H9 (cell line): ENCODE data around the gene SOX14. TPM values are rescaled to one million over a fixed set of nuclear protein-coding genes. Genes with fewer than 3 reads are reported as not detected.

Experiments used
- DNase-seq: peaks from one replicate; pipeline ENCODE4 v3.0.0-alpha.2; 2017
- H2AFZ ChIP-seq: one replicate; pipeline ENCODE4 v1.6.1; 2013; ENCODE audit warnings: mild to moderate bottlenecking, low read length, control low read depth, moderate library complexity
- H2AK5ac ChIP-seq: 2 replicates; pipeline ENCODE4 v1.6.1; 2013; ENCODE audit warnings: low read length, control low read depth, mixed read lengths; ENCODE audit not compliant: insufficient read length
- H2BK120ac ChIP-seq: one replicate; pipeline ENCODE4 v1.6.1; 2013; ENCODE audit warnings: low read depth, mild to moderate bottlenecking, low read length, control low read depth, inconsistent platforms; ENCODE audit not compliant: poor library complexity, severe bottlenecking
- H2BK12ac ChIP-seq: 2 replicates; pipeline ENCODE4 v1.6.1; 2013; ENCODE audit warnings: low read length, control low read depth, mixed read lengths, low read depth; ENCODE audit not compliant: insufficient read length
- H2BK15ac ChIP-seq: 2 replicates; pipeline ENCODE4 v1.6.1; 2013; ENCODE audit warnings: low read depth, low read length, control low read depth
- H2BK20ac ChIP-seq: one replicate; pipeline ENCODE4 v1.6.1; 2013; ENCODE audit warnings: low read depth, mild to moderate bottlenecking, low read length, control low read depth, inconsistent platforms; ENCODE audit not compliant: poor library complexity, severe bottlenecking
- H2BK5ac ChIP-seq: 2 replicates; pipeline ENCODE4 v1.6.1; 2013; ENCODE audit warnings: low read length, control low read depth, mixed read lengths; ENCODE audit not compliant: insufficient read length
- H3K14ac ChIP-seq: 2 replicates; pipeline ENCODE4 v1.6.1; 2013; ENCODE audit warnings: low read length, control low read depth; ENCODE audit not compliant: insufficient read depth
- H3K18ac ChIP-seq: 2 replicates; pipeline ENCODE4 v1.6.1; 2013; ENCODE audit warnings: low read depth, mild to moderate bottlenecking, mixed read lengths, low read length, control low read depth; ENCODE audit not compliant: insufficient read length
- H3K23ac ChIP-seq: 2 replicates; pipeline ENCODE4 v1.6.1; 2013; ENCODE audit warnings: low read length, control low read depth, mixed read lengths, low read depth; ENCODE audit not compliant: insufficient read length
- H3K23me2 ChIP-seq: 2 replicates; pipeline ENCODE4 v1.6.1; 2013; ENCODE audit warnings: low read depth, mild to moderate bottlenecking, mixed read lengths, low read length, control low read depth; ENCODE audit not compliant: insufficient read length, poor library complexity, severe bottlenecking
- H3K27ac ChIP-seq: 2 replicates; pipeline ENCODE4 v1.5.1; 2013; ENCODE audit warnings: low read length, control low read depth, mixed read lengths, low read depth; ENCODE audit not compliant: insufficient read length
- H3K27me3 ChIP-seq: 2 replicates; pipeline ENCODE4 v1.6.1; 2013; ENCODE audit warnings: low read length, control low read depth, inconsistent platforms; ENCODE audit not compliant: insufficient read depth
- H3K4ac ChIP-seq: 2 replicates; pipeline ENCODE4 v1.6.1; 2013; ENCODE audit warnings: low read depth, mild to moderate bottlenecking, control low read depth, inconsistent platforms, low read length, moderate library complexity
- H3K4me1 ChIP-seq: 2 replicates; pipeline ENCODE4 v1.6.1; 2013; ENCODE audit warnings: low read length, control low read depth, inconsistent platforms; ENCODE audit not compliant: insufficient read depth
- H3K4me2 ChIP-seq: 2 replicates; pipeline ENCODE4 v1.6.1; 2013; ENCODE audit warnings: low read length, control low read depth, mixed read lengths; ENCODE audit not compliant: insufficient read length, insufficient read depth
- H3K56ac ChIP-seq: 2 replicates; pipeline ENCODE4 v1.6.1; 2013; ENCODE audit warnings: low read depth, mild to moderate bottlenecking, mixed read lengths, low read length, control low read depth; ENCODE audit not compliant: insufficient read length
- H3K79me1 ChIP-seq: 2 replicates; pipeline ENCODE4 v1.6.1; 2013; ENCODE audit warnings: low read depth, mild to moderate bottlenecking, moderate library complexity, low read length, control low read depth, inconsistent platforms; ENCODE audit not compliant: insufficient read depth, poor library complexity, severe bottlenecking
- H3K79me2 ChIP-seq: 2 replicates; pipeline ENCODE4 v1.6.1; 2013; ENCODE audit warnings: low read length, control low read depth, inconsistent platforms; ENCODE audit not compliant: insufficient read depth
- H3K9ac ChIP-seq: 2 replicates; pipeline ENCODE4 v1.6.1; 2013; ENCODE audit warnings: low read length, control low read depth, mixed read lengths; ENCODE audit not compliant: insufficient read length; ENCODE audit errors: extremely low read depth
- H3K9me3 ChIP-seq: one replicate; pipeline ENCODE4 v1.6.1; 2013; ENCODE audit warnings: low read depth, low read length, inconsistent platforms; ENCODE audit not compliant: control insufficient read depth
- H3T11ph ChIP-seq: one replicate; pipeline ENCODE4 v1.6.1; 2013; ENCODE audit warnings: mild to moderate bottlenecking, low read length, control low read depth, inconsistent platforms
- H4K20me1 ChIP-seq: one replicate; pipeline ENCODE4 v1.6.1; 2013; ENCODE audit not compliant: control insufficient read depth, insufficient read length, insufficient read depth
- H4K5ac ChIP-seq: 2 replicates; pipeline ENCODE4 v1.6.1; 2013; ENCODE audit warnings: low read depth, mild to moderate bottlenecking, mixed read lengths, low read length, control low read depth; ENCODE audit not compliant: insufficient read length
- H4K8ac ChIP-seq: replicated peaks from 2 replicates; pipeline ENCODE4 v1.6.1; 2013; ENCODE audit warnings: low read length, control low read depth, mixed read lengths, low read depth; ENCODE audit not compliant: insufficient read length
- H4K91ac ChIP-seq: 2 replicates; pipeline ENCODE4 v1.6.1; 2013; ENCODE audit warnings: low read depth, mild to moderate bottlenecking, moderate library complexity, mixed read lengths, low read length, control low read depth; ENCODE audit not compliant: insufficient read length
- H3K27ac Mint-ChIP-seq, 3 experiments: 2 replicates in 2 of 3; 3 replicates in 1 of 3; pipeline ENCODE4 v1.8.0; 2020 to 2021; ENCODE audit warnings: mixed read lengths in 3 of 3, mild to moderate bottlenecking in 1 of 3, moderate library complexity in 1 of 3
- H3K27me3 Mint-ChIP-seq: 2 replicates; pipeline ENCODE4 v1.8.0; 2021; ENCODE audit warnings: low read depth, mild to moderate bottlenecking, moderate library complexity, mixed read lengths
- H3K36me3 Mint-ChIP-seq, 3 experiments: 2 replicates in 2 of 3; 3 replicates in 1 of 3; pipeline ENCODE4 v1.8.0; 2020 to 2021; ENCODE audit warnings: low read depth in 3 of 3, mixed read lengths in 3 of 3; ENCODE audit not compliant: insufficient read depth in 1 of 3
- H3K4me1 Mint-ChIP-seq, 2 experiments: 2 replicates each; pipeline ENCODE4 v1.8.0; 2020; ENCODE audit warnings: mixed read lengths in 2 of 2
- H3K4me3 Mint-ChIP-seq, 2 experiments: 2 replicates in 1 of 2; 3 replicates in 1 of 2; pipeline ENCODE4 v1.8.0; 2020 to 2021; ENCODE audit warnings: mild to moderate bottlenecking in 2 of 2, mixed read lengths in 2 of 2, moderate library complexity in 1 of 2
- H3K9me3 Mint-ChIP-seq, 2 experiments: 2 replicates in 1 of 2; 3 replicates in 1 of 2; pipeline ENCODE4 v1.8.0; 2020; ENCODE audit warnings: mild to moderate bottlenecking in 2 of 2, mixed read lengths in 2 of 2, moderate library complexity in 1 of 2
- WGBS: extraction: QIAGEN DNeasy Blood & Tissue Kit; methylation state at CpG from one replicate; pipeline ENCODE4 v1.1.7; 2013; ENCODE audit warnings: missing lambda C conversion rate, low lambda C conversion rate, mixed read lengths; ENCODE audit not compliant: insufficient read length; ENCODE audit errors: extremely low coverage; 5-methylcytosine and 5-hydroxymethylcytosine counted together
- total RNA-seq: library from RNA; stranded (reverse); gene quantifications from 2 replicates; pipeline ENCODE4 v1.2.1, GENCODE V29; 2021
- TF ChIP-seq, protein P1 (sequence below): fragments of 200-600 bp; sonication (generic); conservative IDR thresholded peaks from 3 replicates; pipeline ENCODE4 v1.8.0; 2021; ENCODE audit warnings: antibody characterized with exemption, mild to moderate bottlenecking

Gene SOX14
- total RNA-seq, 1 experiment from 2014 or later: 0.57 TPM

DNA sequence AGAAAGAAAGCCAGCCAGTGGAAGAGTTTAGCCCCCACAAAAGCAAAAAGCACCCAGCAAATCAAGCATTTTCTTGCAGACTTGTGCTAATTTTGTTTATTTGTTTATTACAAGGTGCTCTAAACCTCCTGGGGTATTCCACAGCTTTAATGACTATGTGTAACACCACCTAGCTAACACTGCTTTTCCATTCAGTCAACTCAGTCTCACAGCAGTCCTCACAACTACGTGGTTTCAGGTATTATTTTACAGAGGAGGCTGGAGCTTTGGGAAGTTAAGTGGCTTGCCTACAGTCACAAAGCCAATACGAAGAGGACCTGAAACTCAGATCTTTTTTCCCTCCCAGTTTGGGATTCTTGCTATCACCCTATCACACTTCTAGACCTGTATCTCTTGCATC is 14.8 kb downstream of the SOX14 start:
- no peak overlapping the region for H3K4me2 ChIP-seq
- H3K9ac ChIP-seq: no peak overlapping the region

More for the DNA sequence above, 14.8 kb downstream of the SOX14 start:
- H3K27me3 Mint-ChIP-seq: peaks cover 68% of the 10 kb centered on the region
- H2AFZ ChIP-seq: no peak overlapping the region
- no peak overlapping the region for H3K27ac ChIP-seq
- no peaks in the 10 kb centered on the region for H3K36me3 Mint-ChIP-seq
- no peak overlapping the region for H2AK5ac ChIP-seq
- peaks cover 17% of the 10 kb centered on the region for H3K27me3 ChIP-seq
- H3K4me1 ChIP-seq: peaks cover 3% of the 10 kb centered on the region; the same call in 1 of the 2 replicates
- no peak overlapping the region for H4K5ac ChIP-seq
- peaks cover 29 to 32% of the 10 kb centered on the region in 2 experiments for H3K4me1 Mint-ChIP-seq
- H3K23ac ChIP-seq: no peak overlapping the region
- no peak overlapping the region for H3K27ac Mint-ChIP-seq
- H2BK15ac ChIP-seq: no peak overlapping the region
- no peaks in the 10 kb centered on the region for H3K9me3 ChIP-seq
- no peaks in the 10 kb centered on the region for H3K79me2 ChIP-seq
- H4K91ac ChIP-seq: no peak overlapping the region
- H3T11ph ChIP-seq: no peak overlapping the region
- H4K20me1 ChIP-seq: no peaks in the 10 kb centered on the region
- DNase-seq: no peak
- H2BK20ac ChIP-seq: no peak overlapping the region
- H3K9me3 Mint-ChIP-seq: no peaks in the 10 kb centered on the region; a peak in 1 of 5 replicates
- H2BK5ac ChIP-seq: no peak overlapping the region
- no peaks in the 10 kb centered on the region for H3K23me2 ChIP-seq
- no peak overlapping the region for H3K56ac ChIP-seq
- no CpG with 5 or more reads among the region's 2 CpGs for WGBS
- H3K14ac ChIP-seq: no peak overlapping the region
- H3K4me3 Mint-ChIP-seq: no peak overlapping the region
- no peak overlapping the region for H2BK12ac ChIP-seq
- no peak overlapping the region for H3K18ac ChIP-seq
- TF ChIP-seq, protein P1, sequence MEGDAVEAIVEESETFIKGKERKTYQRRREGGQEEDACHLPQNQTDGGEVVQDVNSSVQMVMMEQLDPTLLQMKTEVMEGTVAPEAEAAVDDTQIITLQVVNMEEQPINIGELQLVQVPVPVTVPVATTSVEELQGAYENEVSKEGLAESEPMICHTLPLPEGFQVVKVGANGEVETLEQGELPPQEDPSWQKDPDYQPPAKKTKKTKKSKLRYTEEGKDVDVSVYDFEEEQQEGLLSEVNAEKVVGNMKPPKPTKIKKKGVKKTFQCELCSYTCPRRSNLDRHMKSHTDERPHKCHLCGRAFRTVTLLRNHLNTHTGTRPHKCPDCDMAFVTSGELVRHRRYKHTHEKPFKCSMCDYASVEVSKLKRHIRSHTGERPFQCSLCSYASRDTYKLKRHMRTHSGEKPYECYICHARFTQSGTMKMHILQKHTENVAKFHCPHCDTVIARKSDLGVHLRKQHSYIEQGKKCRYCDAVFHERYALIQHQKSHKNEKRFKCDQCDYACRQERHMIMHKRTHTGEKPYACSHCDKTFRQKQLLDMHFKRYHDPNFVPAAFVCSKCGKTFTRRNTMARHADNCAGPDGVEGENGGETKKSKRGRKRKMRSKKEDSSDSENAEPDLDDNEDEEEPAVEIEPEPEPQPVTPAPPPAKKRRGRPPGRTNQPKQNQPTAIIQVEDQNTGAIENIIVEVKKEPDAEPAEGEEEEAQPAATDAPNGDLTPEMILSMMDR: no peak
- no peak overlapping the region for H3K4ac ChIP-seq
- H4K8ac ChIP-seq: no peak overlapping the region
- no peaks in the 10 kb centered on the region for H3K79me1 ChIP-seq
- no peak overlapping the region for H2BK120ac ChIP-seq
